RWPE1 (cell line): ENCODE results near the gene RXFP2.

Experiments
- CTCF ChIA-PET: fragments of 350-600 bp; sonication (Branson Sonifier 250); formaldehyde crosslinking; extraction: SDS; loops from one replicate; lab custom pipeline; 2021; lab: Yijun Ruan, JAX
- POLR2A ChIA-PET: fragments of 400-600 bp; formaldehyde crosslinking; extraction: SDS; loops from one replicate; lab custom pipeline; 2020; ENCODE audit warnings: antibody characterized with exemption; ENCODE audit not compliant: low non-redundant PET; lab: Yijun Ruan, JAX
- DNase-seq: peaks from one replicate; pipeline ENCODE4 v3.0.0; 2012; ENCODE audit warnings: low spot score
- H3K27ac ChIP-seq: fragments of 450-650 bp; 2 replicates; pipeline ENCODE4 v1.5.1; 2017
- CTCF ChIP-seq: fragments of 450-650 bp; conservative IDR thresholded peaks from 2 replicates; pipeline ENCODE4 v1.5.1; 2017; ENCODE audit warnings: low read depth, mild to moderate bottlenecking

Gene RXFP2

GRCh38 chr13:31722673-31723072, 16.7 kb upstream of the RXFP2 start:
- POLR2A ChIA-PET: no interaction called here
- CTCF ChIA-PET: interaction anchor here (0.6 kb wide), 1 partner anchor 298 kb away, joined by 3 read pairs; no protein-coding TSS in a partner anchor

GRCh38 chr13:31725841-31726240, 13.5 kb upstream of the RXFP2 start:
- no peak for TF ChIP-seq CTCF
- ChIA-PET POLR2A (no interaction called here), CTCF (no interaction called here)
- no peak overlapping the region for H3K27ac ChIP-seq
- DNase-seq: no peak

More at GRCh38 chr13:31722673-31723072, 16.7 kb upstream of the RXFP2 start:
- no peak for TF ChIP-seq CTCF
- H3K27ac ChIP-seq: no peak overlapping the region
- no peak for DNase-seq

GRCh38 chr13:31731921-31732320, 7.4 kb upstream of the RXFP2 start:
- CTCF ChIA-PET: no interaction called here

GRCh38 chr13:31733066-31733465, 6.3 kb upstream of the RXFP2 start:
- TF ChIP-seq CTCF: no peak
- ChIA-PET POLR2A (no interaction called here), CTCF (interaction anchor here (0.8 kb wide), 1 partner anchor 8 kb away, joined by 4 read pairs; no protein-coding TSS in a partner anchor)
- DNase-seq: no peak
- H3K27ac ChIP-seq: no peak overlapping the region

More at GRCh38 chr13:31731921-31732320, 7.4 kb upstream of the RXFP2 start:
- no peak for TF ChIP-seq CTCF
- H3K27ac ChIP-seq: no peak overlapping the region
- no peak for DNase-seq
- POLR2A ChIA-PET: no interaction called here

GRCh38 chr13:31733647-31734046, 5.7 kb upstream of the RXFP2 start:
- no peak for DNase-seq
- CTCF ChIA-PET: interaction anchor here (0.7 kb wide), 1 partner anchor 322 kb away, joined by 6 read pairs; no protein-coding TSS in a partner anchor
- POLR2A ChIA-PET: no interaction called here
- H3K27ac ChIP-seq: no peak overlapping the region
- TF ChIP-seq CTCF: no peak

GRCh38 chr13:31742097-31742734, 2.9 kb downstream of the RXFP2 start:
- DNase-seq: peak; percentile 60
- no peak overlapping the region for H3K27ac ChIP-seq
- TF ChIP-seq CTCF: peak; percentile 97
- CTCF ChIA-PET: interaction anchor here (1.0 kb wide), 1 partner anchor 205 kb away, joined by 4 read pairs; no protein-coding TSS in a partner anchor
- POLR2A ChIA-PET: no interaction called here
